A673 (cell line): ENCODE measurements around the gene GYG1. TPM values are rescaled to one million over a fixed set of nuclear protein-coding genes. Genes with fewer than 3 reads are reported as not detected.

Experiments used
- BruUV-seq: library from RNA; stranded (reverse); fragments of 400-500 nt; replicated peaks from 2 replicates; lab custom pipeline; 2021; lab: Mats Ljungman, UMichigan
- CTCF ChIA-PET: fragments of 300-600 bp; sonication (Branson Sonifier 250); formaldehyde crosslinking; loops from one replicate; lab custom pipeline; 2022; ENCODE audit warnings: antibody characterized with exemption; lab: Charles Lee
- POLR2A ChIA-PET: fragments of 300-600 bp; sonication (Branson Sonifier 250); formaldehyde crosslinking; loops from one replicate; lab custom pipeline; 2022; ENCODE audit warnings: antibody characterized with exemption; ENCODE audit not compliant: low non-redundant PET; lab: Charles Lee
- DNase-seq: peaks from one replicate; pipeline ENCODE4 v3.0.0-alpha.2; 2015; ENCODE audit warnings: low spot score
- H3K27ac ChIP-seq: fragments of 200-600 bp; sonication (generic); 2 replicates; pipeline ENCODE4 v1.5.1; 2016; ENCODE audit warnings: mixed run types, low read depth, mild to moderate bottlenecking, mixed read lengths, antibody characterized with exemption, low read length; ENCODE audit not compliant: poor library complexity, severe bottlenecking
- H3K27me3 ChIP-seq: fragments of 200-600 bp; sonication (generic); replicated peaks from 2 replicates; pipeline ENCODE4 v1.6.1; 2017; ENCODE audit warnings: mixed run types, low read depth, mild to moderate bottlenecking, mixed read lengths, antibody characterized with exemption, low read length; ENCODE audit not compliant: insufficient read depth, poor library complexity
- H3K36me3 ChIP-seq: fragments of 200-600 bp; sonication (generic); 2 replicates; pipeline ENCODE4 v1.6.1; 2016; ENCODE audit warnings: mixed run types, mild to moderate bottlenecking, mixed read lengths, antibody characterized with exemption, low read length; ENCODE audit not compliant: insufficient read depth, poor library complexity, severe bottlenecking
- H3K4me1 ChIP-seq: fragments of 200-600 bp; sonication (generic); 2 replicates; pipeline ENCODE4 v1.6.1; 2017; ENCODE audit warnings: mixed run types, mild to moderate bottlenecking, mixed read lengths, antibody characterized with exemption, low read length; ENCODE audit not compliant: insufficient read depth, poor library complexity, severe bottlenecking
- H3K4me3 ChIP-seq: fragments of 200-600 bp; sonication (generic); 2 replicates; pipeline ENCODE4 v1.5.1; 2016; ENCODE audit warnings: low read depth, mixed run types, mild to moderate bottlenecking, mixed read lengths, low read length; ENCODE audit not compliant: poor library complexity, severe bottlenecking
- H3K9me3 ChIP-seq: fragments of 200-600 bp; sonication (generic); 2 replicates; pipeline ENCODE4 v1.6.1; 2016; ENCODE audit warnings: mixed run types, low read depth, mild to moderate bottlenecking, mixed read lengths, antibody characterized with exemption, low read length; ENCODE audit not compliant: poor library complexity, severe bottlenecking
- CTCF ChIP-seq: fragments of 300-800, 200-600 bp; sonication (generic); conservative IDR thresholded peaks from 2 replicates; pipeline ENCODE4 v1.5.1; 2017; ENCODE audit warnings: low read depth, mild to moderate bottlenecking, antibody characterized with exemption, low read length, moderate library complexity, mixed read lengths
- EZH2 ChIP-seq: fragments of 200-600 bp; sonication (generic); IDR thresholded peaks from 2 replicates; pipeline ENCODE4 v1.6.1; 2017; ENCODE audit warnings: borderline replicate concordance, low read depth, mild to moderate bottlenecking, mixed read lengths, antibody characterized with exemption, low read length; ENCODE audit not compliant: poor library complexity, severe bottlenecking
- intact Hi-C: fragments of 100-400 bp; cut with micrococcal nuclease; formaldehyde crosslinking; loops from one replicate; pipeline ENCODE4 v1.10.0; 2022; ENCODE audit not compliant: unreplicated experiment
- total RNA-seq: library from RNA; stranded (reverse); gene quantifications from 2 replicates; pipeline ENCODE4 v1.2.3, GENCODE V29; 2021

GYG1 gene
- total RNA-seq, 1 experiment from 2014 or later, result 5.1 TPM

- Histone ChIP-seq H3K27ac (no peak overlapping the region), H3K36me3 (no peaks in the 10 kb centered on the region), H3K9me3 (no peaks in the 10 kb centered on the region), H3K27me3 (no peaks in the 10 kb centered on the region), H3K4me3 (no peak overlapping the region), H3K4me1 (no peaks in the 10 kb centered on the region)
- intact Hi-C loops, result no loop called here
- ChIA-PET CTCF (no interaction called here), POLR2A (no interaction called here)
- BruUV-seq, result no TSS peak
- TF ChIP-seq EZH2, result no peak
- TF ChIP-seq CTCF, result no peak
- no peak for DNase-seq
Observed at GRCh38 chr3:148953094-148953493, 38.2 kb upstream of the GYG1 start.

GRCh38 chr3:148954981-148955380 lies 36.4 kb upstream of the GYG1 start:
- DNase-seq, result no peak
- CTCF ChIA-PET, result interaction anchor here (0.5 to 1.4 kb wide), 19 partner anchors 15 to 1586 kb away, joined by 3 to 38 read pairs (median 7); no protein-coding TSS in a partner anchor
- TF ChIP-seq CTCF (no peak), EZH2 (no peak)
- intact Hi-C loops, result loop anchor here (1.0 to 5.0 kb wide), 4 partner anchors 166 to 527 kb away; no protein-coding TSS in a partner anchor
- POLR2A ChIA-PET, result interaction anchor here (0.5 to 0.6 kb wide), 2 partner anchors 8 to 33 kb away, joined by 4 read pairs; no protein-coding TSS in a partner anchor
- no peaks in the 10 kb centered on the region for H3K9me3 ChIP-seq
- no peaks in the 10 kb centered on the region for H3K36me3 ChIP-seq
- no peak overlapping the region for H3K27ac ChIP-seq
- BruUV-seq, result no TSS peak
- H3K27me3 ChIP-seq, result no peaks in the 10 kb centered on the region
- H3K4me1 ChIP-seq, result no peaks in the 10 kb centered on the region
- no peak overlapping the region for H3K4me3 ChIP-seq

- ChIA-PET POLR2A (interaction anchor here (0.5 to 0.6 kb wide), 2 partner anchors 8 to 33 kb away, joined by 4 read pairs; no protein-coding TSS in a partner anchor), CTCF (interaction anchor here (0.5 to 1.4 kb wide), 22 partner anchors 13 to 1585 kb away, joined by 3 to 38 read pairs (median 7); no protein-coding TSS in a partner anchor)
- Histone ChIP-seq H3K9me3 (no peaks in the 10 kb centered on the region), H3K4me1 (no peaks in the 10 kb centered on the region), H3K27me3 (no peaks in the 10 kb centered on the region), H3K4me3 (no peak overlapping the region), H3K27ac (no peak overlapping the region), H3K36me3 (no peaks in the 10 kb centered on the region)
- TF ChIP-seq CTCF (peak; percentile 77), EZH2 (no peak)
- no TSS peak for BruUV-seq
- DNase-seq, result peak; percentile 63
- intact Hi-C loops, result loop anchor here (1.0 to 5.0 kb wide), 4 partner anchors 165 to 527 kb away; no protein-coding TSS in a partner anchor
Observed at GRCh38 chr3:148955544-148956346, 35.6 kb upstream of the GYG1 start.
